GM19397 (cell line): ENCODE data around the gene SUDS3.

Experiments used
- ATAC-seq: cut with Tn5 transposase; IDR thresholded peaks from one replicate; pipeline ENCODE4 v1.9.1; 2021; ENCODE audit warnings: mild to moderate bottlenecking, moderate library complexity; ENCODE audit not compliant: unreplicated experiment

The SUDS3 gene

GRCh38 chr12:118355843-118356242 lies 20.5 kb upstream of the SUDS3 start:
- ATAC-seq, result no peak

GRCh38 chr12:118356809-118357256 lies 19.5 kb upstream of the SUDS3 start:
- ATAC-seq, result no peak

GRCh38 chr12:118357257-118358007 lies 18.9 kb upstream of the SUDS3 start:
- ATAC-seq, result peak; percentile 47

DNA sequence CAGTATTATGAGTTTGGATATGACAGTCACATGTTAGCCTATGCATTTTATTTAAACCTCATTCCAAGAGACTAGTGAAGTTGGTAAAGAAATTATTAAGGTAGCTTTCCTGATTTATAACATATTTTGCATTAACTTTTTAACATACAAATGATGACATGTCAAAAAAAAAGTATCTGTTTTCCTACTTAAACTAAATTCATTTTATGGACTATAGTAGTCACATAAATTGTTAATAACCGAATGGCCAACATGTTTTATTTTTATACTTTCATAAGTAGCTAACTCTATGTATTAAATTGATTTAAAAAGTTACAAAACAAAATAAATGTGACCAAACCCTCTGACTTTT lies 18.4 kb upstream of the SUDS3 start:
- no peak for ATAC-seq

DNA sequence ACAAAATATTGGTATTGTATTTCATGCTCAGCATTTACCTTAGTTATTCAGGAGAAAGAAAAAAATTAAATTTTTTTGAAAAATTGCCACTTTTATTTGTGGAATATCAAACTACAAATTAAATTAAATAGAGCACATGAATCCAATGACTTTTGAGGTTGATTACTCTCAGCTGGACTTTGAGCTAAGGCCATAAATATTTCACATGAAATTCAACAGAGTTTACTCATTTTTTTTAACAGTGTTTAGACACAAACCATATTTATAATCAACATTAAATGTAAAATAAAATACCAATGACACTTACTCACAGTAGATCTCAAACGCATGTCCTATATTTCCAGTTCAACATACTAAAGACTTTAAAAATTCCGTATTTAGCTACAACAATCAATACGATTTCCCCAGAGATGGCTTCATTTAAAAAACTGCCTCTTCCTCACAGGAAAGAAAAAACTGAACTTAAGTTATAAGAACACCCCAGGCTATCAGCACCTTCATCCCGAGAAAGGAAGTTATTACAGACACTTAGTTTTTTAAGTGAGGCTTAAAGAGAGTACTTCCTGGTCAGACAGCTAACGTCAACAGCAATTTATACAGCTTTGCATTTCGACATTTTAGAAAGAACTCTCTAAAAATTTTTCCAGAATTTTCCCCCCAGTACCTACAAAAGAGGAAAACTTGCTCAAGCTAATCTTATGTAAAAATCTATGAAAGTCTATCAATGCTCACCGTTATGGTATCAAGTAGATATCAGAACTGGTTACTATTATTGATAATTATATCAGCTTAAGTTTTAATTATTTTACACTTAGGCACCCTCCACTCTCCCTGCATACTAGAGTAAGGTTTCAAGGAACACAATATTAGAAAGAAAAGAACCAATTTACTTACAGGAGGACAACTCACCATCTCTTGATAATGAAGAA lies 17.5 kb upstream of the SUDS3 start:
- ATAC-seq, result no peak

- ATAC-seq, result no peak
Observed at GRCh38 chr12:118359541-118359915, 16.8 kb upstream of the SUDS3 start.

DNA sequence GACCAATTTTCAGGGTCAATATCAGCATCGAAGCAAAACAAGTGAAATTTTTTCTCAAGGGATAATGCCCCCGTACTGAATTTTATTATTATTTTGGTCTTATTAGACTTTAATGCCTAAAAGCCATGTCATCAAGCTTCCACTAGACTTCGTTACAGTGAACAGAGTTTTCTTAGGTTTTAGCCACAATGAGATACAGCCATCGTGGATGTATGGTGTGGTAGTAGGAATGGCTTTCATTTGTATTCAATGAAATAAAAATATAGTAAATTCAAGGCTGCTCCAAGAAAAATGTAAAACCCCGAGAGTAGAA lies 15.3 kb upstream of the SUDS3 start:
- no peak for ATAC-seq

- ATAC-seq, result no peak
Observed at GRCh38 chr12:118361889-118362288, 14.5 kb upstream of the SUDS3 start.

- no peak for ATAC-seq
Observed at GRCh38 chr12:118368821-118369220, 7.5 kb upstream of the SUDS3 start.

GRCh38 chr12:118370601-118371000 lies 5.8 kb upstream of the SUDS3 start:
- no peak for ATAC-seq

- no peak for ATAC-seq
Observed at GRCh38 chr12:118371321-118372282, 4.8 kb upstream of the SUDS3 start.

GRCh38 chr12:118372541-118373495 lies 3.5 kb upstream of the SUDS3 start, which contains the start of gene TAOK3:
TSS of gene TAOK3 (minus strand) at chr12:118372907. CDS start at chr12:118255567, 117,340 bp downstream.
- ATAC-seq, result peak; percentile 75

GRCh38 chr12:118373616-118374015 lies 2.7 kb upstream of the SUDS3 start:
- no peak for ATAC-seq

DNA sequence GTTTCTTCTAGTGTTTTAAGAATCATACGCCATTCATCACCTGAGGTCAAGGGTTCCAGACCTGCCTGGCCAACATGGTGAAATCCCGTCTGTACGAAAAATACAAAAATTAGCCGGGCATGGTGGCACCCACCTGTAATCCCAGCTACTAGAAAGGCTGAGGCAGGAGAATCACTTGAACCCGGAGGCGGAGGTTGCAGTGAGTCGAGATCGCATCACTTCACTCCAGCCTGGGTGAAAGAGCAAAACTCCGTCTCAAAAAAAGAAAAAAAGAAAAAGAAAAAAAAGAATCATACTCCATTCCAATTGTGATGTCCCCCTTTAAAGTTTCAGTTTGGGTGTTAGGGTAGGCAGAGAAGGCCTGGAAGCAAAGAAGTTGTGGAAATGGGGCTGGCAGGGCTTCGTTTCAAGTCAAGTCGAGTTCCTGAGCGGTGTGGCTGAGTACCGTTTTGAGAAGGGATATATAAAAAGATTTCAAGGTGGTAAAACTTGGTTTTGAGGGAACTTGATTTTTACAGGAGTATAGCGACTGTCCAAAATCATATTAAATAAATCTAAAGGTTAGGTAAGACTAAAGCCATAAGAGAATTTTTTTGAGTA lies 2.1 kb upstream of the SUDS3 start:
- ATAC-seq, result no peak

DNA sequence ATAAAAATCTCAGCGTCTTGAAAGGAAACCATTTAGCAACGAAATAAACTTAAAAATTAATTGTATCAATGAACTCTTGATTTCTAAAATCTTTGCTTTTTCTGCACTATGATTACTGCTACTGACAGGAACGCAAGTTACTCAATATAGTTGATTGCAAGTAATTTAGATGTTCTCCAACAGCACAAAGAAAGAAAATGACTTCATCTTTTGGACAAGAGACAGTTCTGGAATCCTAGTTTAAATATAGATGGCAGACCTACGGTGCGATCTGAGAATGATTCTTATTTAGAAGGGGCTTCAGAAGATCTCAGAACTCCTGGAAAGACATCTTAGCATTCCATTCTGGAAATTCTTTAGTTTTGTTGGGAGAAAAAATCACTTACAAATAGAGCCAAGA lies 1.4 kb upstream of the SUDS3 start:
- ATAC-seq, result no peak

DNA sequence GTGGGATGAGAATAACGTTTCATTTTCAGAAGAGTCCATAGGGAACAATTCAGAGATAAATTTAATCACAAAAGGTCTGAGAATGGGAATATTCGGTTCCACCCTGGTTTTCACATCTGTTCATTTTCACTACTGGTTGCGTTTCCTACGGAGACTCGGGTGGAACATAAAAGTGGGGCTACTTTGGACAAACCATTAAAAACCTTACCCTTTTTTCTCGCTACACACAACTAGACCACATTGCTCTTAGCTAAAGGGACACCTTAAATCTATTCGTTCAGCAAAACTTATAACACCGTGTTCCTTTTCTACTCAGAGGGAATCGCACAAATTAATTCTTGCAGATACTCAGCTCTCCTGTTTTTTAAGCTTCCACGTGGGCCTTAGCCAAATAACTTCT lies 1.0 kb upstream of the SUDS3 start:
- ATAC-seq, result no peak

DNA sequence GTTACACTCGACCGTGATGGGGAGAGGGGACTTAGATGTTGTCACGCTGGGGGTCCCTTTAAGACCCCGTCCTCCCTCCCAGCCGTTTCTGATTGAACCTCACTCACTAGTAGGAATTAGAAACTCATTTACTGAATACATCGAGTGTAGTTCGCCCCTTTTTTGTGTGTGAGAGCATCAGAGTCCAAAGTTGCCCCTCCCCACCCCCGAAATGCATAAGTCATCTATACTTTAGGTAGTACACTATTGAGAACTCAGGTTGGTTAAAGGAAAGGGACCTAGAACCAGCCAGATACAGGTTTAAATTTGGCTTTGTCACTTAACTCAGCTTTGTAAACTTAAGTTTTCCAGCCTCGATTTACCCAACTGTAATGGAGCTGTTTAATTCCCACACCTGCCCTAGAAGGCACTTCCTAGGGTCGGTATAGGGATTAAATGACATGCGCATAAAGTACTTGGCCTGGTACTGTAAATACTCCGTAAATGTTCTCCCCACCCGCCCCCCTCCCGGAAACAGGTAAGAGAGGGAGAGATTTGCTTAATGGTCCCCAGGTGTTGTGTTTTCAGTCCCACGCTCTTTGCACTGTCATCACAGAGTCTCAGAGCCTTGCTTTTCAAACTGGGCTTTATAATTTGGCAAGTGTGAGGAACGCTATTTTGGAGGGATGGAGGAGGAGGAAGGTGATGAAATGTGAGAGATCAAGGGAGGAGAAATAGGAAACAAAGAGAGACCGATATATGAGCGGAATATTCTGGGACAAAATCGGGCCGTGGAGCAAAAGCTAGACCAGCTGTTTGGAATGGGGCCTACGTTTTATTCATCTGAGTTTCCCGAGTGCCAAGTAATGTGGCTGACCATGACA lies 897 bp downstream of the SUDS3 start:
- ATAC-seq, result no peak

- no peak for ATAC-seq
Observed at GRCh38 chr12:118377884-118378470, 1.6 kb downstream of the SUDS3 start.
